Caco-2 (cell line): ENCODE data around the gene MBD5. TPM values are rescaled to one million over a fixed set of nuclear protein-coding genes. Genes with fewer than 3 reads are reported as not detected.
A peak's percentile ranks its signal among the peaks of the same experiment; 100 is the strongest.

Experiments used
- BruUV-seq: library from RNA; stranded (reverse); fragments of 400-500 nt; replicated peaks from 2 replicates; lab custom pipeline; 2021; lab: Mats Ljungman, UMichigan
- CTCF ChIA-PET: fragments of 300-600 bp; sonication (Branson Sonifier 250); formaldehyde crosslinking; loops from one replicate; lab custom pipeline; 2022; ENCODE audit warnings: antibody characterized with exemption; lab: Charles Lee
- POLR2A ChIA-PET: fragments of 300-600 bp; sonication (Branson Sonifier 250); formaldehyde crosslinking; loops from one replicate; lab custom pipeline; 2022; ENCODE audit warnings: antibody characterized with exemption; lab: Charles Lee
- DNase-seq, 2 experiments: peaks; one replicate each; pipeline versions ENCODE4 v3.0.0 to v3.0.0-alpha.2; 2020 to 2022
- H3K27me3 ChIP-seq: replicated peaks from 2 replicates; pipeline ENCODE4 v1.6.0; 2011; ENCODE audit warnings: low read length; ENCODE audit not compliant: control insufficient read depth, insufficient read depth
- H3K36me3 ChIP-seq: 2 replicates; pipeline ENCODE4 v1.5.1; 2011; ENCODE audit warnings: low read length; ENCODE audit not compliant: control insufficient read depth, insufficient read depth
- H3K4me1 ChIP-seq: fragments of 250-450 bp; sonication (Bioruptor Pico); 2 replicates; pipeline ENCODE4 v1.5.1; 2020; ENCODE audit warnings: mild to moderate bottlenecking
- H3K4me3 ChIP-seq: 2 replicates; pipeline ENCODE4 v1.5.1; 2011; ENCODE audit warnings: low read depth, mild to moderate bottlenecking, control low read depth, low read length
- H3K9me3 ChIP-seq: fragments of 250-450 bp; sonication (Bioruptor Pico); 2 replicates; pipeline ENCODE4 v1.5.1; 2020; ENCODE audit warnings: mild to moderate bottlenecking, moderate library complexity
- H3K27ac Mint-ChIP-seq: one replicate; pipeline ENCODE4 v1.8.0; 2022; ENCODE audit warnings: mixed read lengths; ENCODE audit not compliant: unreplicated experiment
- H3K27me3 Mint-ChIP-seq: one replicate; pipeline ENCODE4 v1.8.0; 2022; ENCODE audit warnings: mixed read lengths; ENCODE audit not compliant: insufficient read depth, unreplicated experiment
- H3K36me3 Mint-ChIP-seq: one replicate; pipeline ENCODE4 v1.8.0; 2022; ENCODE audit warnings: mild to moderate bottlenecking, mixed read lengths; ENCODE audit not compliant: insufficient read depth, unreplicated experiment
- H3K4me1 Mint-ChIP-seq: one replicate; pipeline ENCODE4 v1.8.0; 2022; ENCODE audit warnings: low read depth, mixed read lengths; ENCODE audit not compliant: unreplicated experiment
- H3K4me3 Mint-ChIP-seq: one replicate; pipeline ENCODE4 v1.8.0; 2022; ENCODE audit warnings: mild to moderate bottlenecking, moderate library complexity, mixed read lengths; ENCODE audit not compliant: unreplicated experiment
- H3K9me3 Mint-ChIP-seq: one replicate; pipeline ENCODE4 v1.8.0; 2022; ENCODE audit warnings: mixed read lengths; ENCODE audit not compliant: unreplicated experiment
- CTCF ChIP-seq, 2 experiments: fragments of 200-600 bp in 1 of 2; IDR thresholded peaks; 1 replicate in 1 of 2; 2 replicates in 1 of 2; pipeline versions ENCODE4 v1.5.1 to v1.8.0; 2011 to 2022; ENCODE audit warnings: antibody characterized with exemption in 1 of 2, control low read depth in 1 of 2, inconsistent platforms in 1 of 2, low read depth in 1 of 2, low read length in 1 of 2, mild to moderate bottlenecking in 1 of 2, moderate library complexity in 1 of 2; ENCODE audit not compliant: insufficient read depth in 1 of 2, severe bottlenecking in 1 of 2, unreplicated experiment in 1 of 2
- intact Hi-C: fragments of 100-400 bp; cut with micrococcal nuclease; formaldehyde crosslinking; loops from one replicate; pipeline ENCODE4 v1.10.0; 2022; ENCODE audit not compliant: unreplicated experiment
- total RNA-seq: library from RNA; stranded (reverse); gene quantifications from 2 replicates; pipeline ENCODE4 v1.2.3, GENCODE V29; 2022

MBD5 gene
- total RNA-seq, 1 experiment from 2014 or later, result 23.7 TPM

GRCh38 chr2:148555622-148556294 lies 534.9 kb downstream of the MBD5 start:
- H3K4me3 ChIP-seq, result no peak overlapping the region
- H3K27ac Mint-ChIP-seq, result no peak overlapping the region
- H3K36me3 ChIP-seq, result no peaks in the 10 kb centered on the region
- H3K4me1 Mint-ChIP-seq, result no peaks in the 10 kb centered on the region
- H3K9me3 Mint-ChIP-seq, result no peaks in the 10 kb centered on the region
- DNase-seq, result no peak
- H3K9me3 ChIP-seq, result no peaks in the 10 kb centered on the region
- no peaks in the 10 kb centered on the region for H3K27me3 Mint-ChIP-seq
- H3K27me3 ChIP-seq, result no peaks in the 10 kb centered on the region
- peaks cover 17% of the 10 kb centered on the region for H3K4me1 ChIP-seq
- ChIA-PET POLR2A (no interaction called here), CTCF (no interaction called here)
- no peak for TF ChIP-seq CTCF (IDR thresholded peaks at IDR 0.05; ENCODE audit: insufficient read depth in 1 of 2, low read depth in 1 of 2, low read length in 1 of 2, severe bottlenecking in 1 of 2, unreplicated experiment in 1 of 2)
- no TSS peak for BruUV-seq
- H3K4me3 Mint-ChIP-seq, result no peak overlapping the region
- H3K36me3 Mint-ChIP-seq, result no peaks in the 10 kb centered on the region
- intact Hi-C loops, result no loop called here

- Mint-ChIP-seq H3K9me3 (no peaks in the 10 kb centered on the region), H3K36me3 (no peaks in the 10 kb centered on the region), H3K27me3 (no peaks in the 10 kb centered on the region), H3K4me1 (no peaks in the 10 kb centered on the region), H3K27ac (no peak overlapping the region), H3K4me3 (no peak overlapping the region)
- Histone ChIP-seq H3K4me3 (no peak overlapping the region), H3K9me3 (no peaks in the 10 kb centered on the region), H3K27me3 (no peaks in the 10 kb centered on the region), H3K36me3 (no peaks in the 10 kb centered on the region), H3K4me1 (peaks cover 10% of the 10 kb centered on the region)
- intact Hi-C loops, result no loop called here
- ChIA-PET CTCF (no interaction called here), POLR2A (no interaction called here)
- BruUV-seq, result no TSS peak
- DNase-seq, result no peak
- TF ChIP-seq CTCF (IDR thresholded peaks at IDR 0.05; ENCODE audit: insufficient read depth in 1 of 2, low read depth in 1 of 2, low read length in 1 of 2, severe bottlenecking in 1 of 2, unreplicated experiment in 1 of 2), result peak in 1 of 2 experiments; percentile 20
Observed at GRCh38 chr2:148557844-148558436, 537.0 kb downstream of the MBD5 start.

- POLR2A ChIA-PET, result no interaction called here
- no TSS peak for BruUV-seq
- intact Hi-C loops, result no loop called here
- H3K27me3 ChIP-seq, result no peaks in the 10 kb centered on the region
- CTCF ChIA-PET, result no interaction called here
- H3K4me3 Mint-ChIP-seq, result no peak overlapping the region
- H3K9me3 ChIP-seq, result no peaks in the 10 kb centered on the region
- H3K27ac Mint-ChIP-seq, result no peak overlapping the region
- no peaks in the 10 kb centered on the region for H3K9me3 Mint-ChIP-seq
- H3K36me3 ChIP-seq, result no peaks in the 10 kb centered on the region
- H3K4me1 ChIP-seq, result no peaks in the 10 kb centered on the region
- H3K36me3 Mint-ChIP-seq, result no peaks in the 10 kb centered on the region
- no peaks in the 10 kb centered on the region for H3K4me1 Mint-ChIP-seq
- H3K4me3 ChIP-seq, result no peak overlapping the region
- DNase-seq, result no peak
- H3K27me3 Mint-ChIP-seq, result no peaks in the 10 kb centered on the region
- no peak for TF ChIP-seq CTCF (IDR thresholded peaks at IDR 0.05; ENCODE audit: insufficient read depth in 1 of 2, low read depth in 1 of 2, low read length in 1 of 2, severe bottlenecking in 1 of 2, unreplicated experiment in 1 of 2)
Observed at GRCh38 chr2:148560496-148560895, 539.6 kb downstream of the MBD5 start.
